Suppressor macrophage treated with lipopolysaccharide for 1 hour (primary cell): ENCODE results near the gene BRD7.
A peak's percentile ranks its signal among the peaks of the same experiment; 100 is the strongest.
"Not testable (repeated sequence)": the region's sequence is repeated elsewhere in the genome, so short reads cannot be mapped to it uniquely, and the experiment has no call there.

Experiments
- DNase-seq, 3 donors: peaks; one replicate each; pipeline ENCODE4 v3.0.0-alpha.2; 2020 to 2022

The BRD7 gene

GRCh38 chr16:50354629-50355456 is 13.9 kb downstream of the BRD7 start:
- peak in 2 of 3 donors; percentile 55 to 69 for DNase-seq

- DNase-seq = no peak
Measured at GRCh38 chr16:50354082-50354481, 14.7 kb downstream of the BRD7 start.

- DNase-seq = no peak
Measured at GRCh38 chr16:50351952-50352351, 16.8 kb downstream of the BRD7 start.

- DNase-seq = no peak
Measured at GRCh38 chr16:50351116-50351515, 17.7 kb downstream of the BRD7 start.

GRCh38 chr16:50345210-50345609 is 23.6 kb downstream of the BRD7 start:
- not testable (repeated sequence) for DNase-seq

GRCh38 chr16:50343566-50343965 is 25.2 kb downstream of the BRD7 start:
- DNase-seq = not testable (repeated sequence)

- no peak for DNase-seq
Measured at GRCh38 chr16:50340578-50340977, 28.2 kb downstream of the BRD7 start.

- DNase-seq = no peak
Measured at GRCh38 chr16:50338371-50339231, 30.2 kb downstream of the BRD7 start.

- DNase-seq = no peak
Measured at GRCh38 chr16:50336884-50337283, 31.9 kb downstream of the BRD7 start.

- DNase-seq = peak in 1 of 3 donors; percentile 59
Measured at GRCh38 chr16:50335196-50335958, 33.4 kb downstream of the BRD7 start.

GRCh38 chr16:50334106-50334975 is 34.4 kb downstream of the BRD7 start:
- no peak for DNase-seq

GRCh38 chr16:50332599-50332998 is 36.2 kb downstream of the BRD7 start:
- no peak for DNase-seq

- DNase-seq = no peak
Measured at GRCh38 chr16:50331570-50331969, 37.2 kb downstream of the BRD7 start.

GRCh38 chr16:50329446-50330189 is 39.2 kb downstream of the BRD7 start:
- DNase-seq = no peak

GRCh38 chr16:50326835-50327465 is 41.8 kb downstream of the BRD7 start:
- peak; percentile 45 to 59 (median 57) for DNase-seq

- no peak for DNase-seq
Measured at GRCh38 chr16:50326264-50326663, 42.5 kb downstream of the BRD7 start.

- DNase-seq = no peak
Measured at GRCh38 chr16:50324345-50324744, 44.4 kb downstream of the BRD7 start.

GRCh38 chr16:50323335-50324011 is 45.3 kb downstream of the BRD7 start:
- peak in 2 of 3 donors; percentile 28 to 29 for DNase-seq

- DNase-seq = no peak
Measured at GRCh38 chr16:50322333-50322732, 46.5 kb downstream of the BRD7 start.

GRCh38 chr16:50320310-50320709 is 48.5 kb downstream of the BRD7 start:
- no peak for DNase-seq
